ENCODE data around the gene MTHFR. TPM values are rescaled to one million over a fixed set of nuclear protein-coding genes. Genes with fewer than 3 reads are reported as not detected.

Gene MTHFR
- total RNA-seq, 1 donor from 2014 or later = 48.4 TPM

DNA sequence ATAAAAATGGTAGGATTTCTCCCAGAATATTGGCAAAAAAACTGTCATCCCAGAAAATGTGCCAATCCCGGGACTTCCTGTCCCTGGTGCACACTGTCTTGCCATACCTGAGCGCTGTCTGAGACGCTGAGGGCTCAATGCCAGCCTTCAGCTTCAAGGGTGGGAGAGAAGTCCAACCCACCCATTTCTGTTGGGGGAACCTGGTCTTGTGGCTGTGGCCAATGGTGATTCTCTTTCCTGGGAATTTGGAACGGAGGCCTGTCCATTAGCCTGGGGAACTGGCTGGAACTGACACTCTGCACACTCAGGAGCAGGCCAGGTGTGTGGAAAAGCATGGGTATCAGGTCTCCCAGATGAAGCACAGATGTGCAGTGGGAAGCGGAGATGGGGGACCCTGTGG is 6.7 kb downstream of the MTHFR start:
- intact Hi-C loops (cut with DNase I) = no loop called here

GRCh38 chr1:11797525-11798216 is 8.1 kb downstream of the MTHFR start:
- Histone ChIP-seq H3K4me3 (no peak overlapping the region), H3K27ac (peak overlapping the region; percentile 83 to 87), H3K4me1 (peaks cover 8 to 25% of the 10 kb centered on the region in 2 donors), H3K9me3 (no peaks in the 10 kb centered on the region), H3K27me3 (no peaks in the 10 kb centered on the region), H3K36me3 (peaks cover 44 to 62% of the 10 kb centered on the region in 2 donors)
- DNase-seq (ENCODE audit: low spot score in 2 of 2) = peak; percentile 61 to 88
- intact Hi-C loops (cut with DNase I) = no loop called here
- TF ChIP-seq, protein P1, sequence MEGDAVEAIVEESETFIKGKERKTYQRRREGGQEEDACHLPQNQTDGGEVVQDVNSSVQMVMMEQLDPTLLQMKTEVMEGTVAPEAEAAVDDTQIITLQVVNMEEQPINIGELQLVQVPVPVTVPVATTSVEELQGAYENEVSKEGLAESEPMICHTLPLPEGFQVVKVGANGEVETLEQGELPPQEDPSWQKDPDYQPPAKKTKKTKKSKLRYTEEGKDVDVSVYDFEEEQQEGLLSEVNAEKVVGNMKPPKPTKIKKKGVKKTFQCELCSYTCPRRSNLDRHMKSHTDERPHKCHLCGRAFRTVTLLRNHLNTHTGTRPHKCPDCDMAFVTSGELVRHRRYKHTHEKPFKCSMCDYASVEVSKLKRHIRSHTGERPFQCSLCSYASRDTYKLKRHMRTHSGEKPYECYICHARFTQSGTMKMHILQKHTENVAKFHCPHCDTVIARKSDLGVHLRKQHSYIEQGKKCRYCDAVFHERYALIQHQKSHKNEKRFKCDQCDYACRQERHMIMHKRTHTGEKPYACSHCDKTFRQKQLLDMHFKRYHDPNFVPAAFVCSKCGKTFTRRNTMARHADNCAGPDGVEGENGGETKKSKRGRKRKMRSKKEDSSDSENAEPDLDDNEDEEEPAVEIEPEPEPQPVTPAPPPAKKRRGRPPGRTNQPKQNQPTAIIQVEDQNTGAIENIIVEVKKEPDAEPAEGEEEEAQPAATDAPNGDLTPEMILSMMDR (IDR thresholded peaks at IDR 0.05) = no peak

More for the DNA sequence above, 6.7 kb downstream of the MTHFR start:
- no peaks in the 10 kb centered on the region for H3K27me3 ChIP-seq
- H3K4me1 ChIP-seq = peaks cover 11 to 30% of the 10 kb centered on the region in 2 donors
- no peaks in the 10 kb centered on the region for H3K9me3 ChIP-seq
- H3K27ac ChIP-seq = peak overlapping the region; percentile 83 to 87
- TF ChIP-seq, protein P1 (IDR thresholded peaks at IDR 0.05) = no peak
- no peak overlapping the region for H3K4me3 ChIP-seq
- DNase-seq (ENCODE audit: low spot score in 2 of 2) = no peak
- peaks cover 35 to 55% of the 10 kb centered on the region in 2 donors for H3K36me3 ChIP-seq

GRCh38 chr1:11796036-11796828 is 9.5 kb downstream of the MTHFR start:
- Histone ChIP-seq H3K9me3 (no peaks in the 10 kb centered on the region), H3K27me3 (no peaks in the 10 kb centered on the region), H3K4me1 (peaks cover 10 to 27% of the 10 kb centered on the region in 2 donors), H3K36me3 (peaks cover 47 to 62% of the 10 kb centered on the region in 2 donors), H3K27ac (peak overlapping the region; percentile 83 to 87), H3K4me3 (no peak overlapping the region)
- intact Hi-C loops (cut with DNase I) = no loop called here
- DNase-seq (ENCODE audit: low spot score in 2 of 2) = no peak
- TF ChIP-seq, protein P1 (IDR thresholded peaks at IDR 0.05) = no peak

GRCh38 chr1:11795238-11795890 is 10.4 kb downstream of the MTHFR start:
- Histone ChIP-seq H3K36me3 (peaks cover 39 to 53% of the 10 kb centered on the region in 2 donors), H3K27ac (peak overlapping the region; percentile 83 to 87), H3K27me3 (no peaks in the 10 kb centered on the region), H3K9me3 (no peaks in the 10 kb centered on the region), H3K4me1 (peaks cover 15 to 33% of the 10 kb centered on the region in 2 donors), H3K4me3 (no peak overlapping the region)
- no peak for DNase-seq (ENCODE audit: low spot score in 2 of 2)
- intact Hi-C loops (cut with DNase I) = no loop called here
- TF ChIP-seq, protein P1 (IDR thresholded peaks at IDR 0.05) = no peak

- no peak for DNase-seq (ENCODE audit: low spot score in 2 of 2)
- Histone ChIP-seq H3K36me3 (peaks cover 40 to 46% of the 10 kb centered on the region in 2 donors), H3K27me3 (no peaks in the 10 kb centered on the region), H3K27ac (peak overlapping the region; percentile 23 to 87), H3K4me1 (peaks cover 22 to 40% of the 10 kb centered on the region in 2 donors), H3K9me3 (no peaks in the 10 kb centered on the region), H3K4me3 (no peak overlapping the region)
- intact Hi-C loops (cut with DNase I) = loop anchor here (5.0 kb wide), 1 partner anchor 112 kb away; the partner anchor contains the start of gene MAD2L2
- TF ChIP-seq, protein P1 (IDR thresholded peaks at IDR 0.05) = no peak
Observed at GRCh38 chr1:11794446-11795237, 11.1 kb downstream of the MTHFR start.

Data from ascending aorta (tissue), 2 donors.